Choroid plexus epithelial cell (primary cell): ENCODE data around the gene SF3A2.

Experiments
- DNase-seq: peaks from one replicate; pipeline ENCODE4 v3.0.0-alpha.2; 2010; ENCODE audit warnings: low read depth
- H3K4me3 ChIP-seq: 2 replicates; pipeline ENCODE4 v1.5.1; 2011; ENCODE audit warnings: low read depth, mild to moderate bottlenecking, control low read depth, low read length, moderate library complexity
- CTCF ChIP-seq: conservative IDR thresholded peaks from 2 replicates; pipeline ENCODE4 v1.5.1; 2011; ENCODE audit warnings: low read depth, mild to moderate bottlenecking, control low read depth, inconsistent platforms, low read length, moderate library complexity

SF3A2 gene

GRCh38 chr19:2236314-2237050 lies at the start of gene SF3A2, which contains the start of gene PLEKHJ1:
SF3A2 (plus strand) TSS chr19:2236824; CDS start chr19:2243419, 6,595 bp downstream.
PLEKHJ1 (minus strand) TSS chr19:2236329; CDS start chr19:2236248, 81 bp downstream.
- peak within 1 kb of the TSS; percentile 84 for H3K4me3 ChIP-seq
- TF ChIP-seq CTCF: peak; percentile 78
- peak; percentile 98 for DNase-seq

- no peak overlapping the region for H3K4me3 ChIP-seq
- DNase-seq: no peak
These were observed 49.5 kb upstream of the SF3A2 start for GRCh38 chr19:2187159-2187558.

GRCh38 chr19:2188708-2189385 lies 47.8 kb upstream of the SF3A2 start:
- DNase-seq: no peak
- H3K4me3 ChIP-seq: no peak overlapping the region
- no peak for TF ChIP-seq CTCF

More at GRCh38 chr19:2187159-2187558, 49.5 kb upstream of the SF3A2 start:
- no peak for TF ChIP-seq CTCF

- DNase-seq: no peak
- H3K4me3 ChIP-seq: no peak overlapping the region
- TF ChIP-seq CTCF: no peak
These were observed 46.7 kb upstream of the SF3A2 start for GRCh38 chr19:2189880-2190279.

- H3K4me3 ChIP-seq: no peak overlapping the region
- DNase-seq: no peak
- no peak for TF ChIP-seq CTCF
These were observed 45.7 kb upstream of the SF3A2 start for GRCh38 chr19:2190848-2191455.

- no peak for TF ChIP-seq CTCF
- no peak for DNase-seq
- H3K4me3 ChIP-seq: no peak overlapping the region
These were observed 44.9 kb upstream of the SF3A2 start for GRCh38 chr19:2191456-2192310.
